Measurements from ENCODE around the gene TRPC4AP.

Gene TRPC4AP

GRCh38 chr20:34956041-34956458 lies 136.6 kb downstream of the TRPC4AP start:
- DNase-seq, result no peak

- DNase-seq, result peak; percentile 94 to 97
Observed at GRCh38 chr20:34955231-34956040, 137.2 kb downstream of the TRPC4AP start, which contains the start of the genes GSS and MYH7B. Gene GSS, minus strand, starts transcription at chr20:34955806. Its CDS starts 3,954 bp downstream, at chr20:34951852. Gene MYH7B, plus strand, starts transcription at chr20:34955868. Its CDS starts 22,138 bp downstream, at chr20:34978006.

- DNase-seq, result no peak
Observed at GRCh38 chr20:34954904-34955230, 137.7 kb downstream of the TRPC4AP start.

DNA sequence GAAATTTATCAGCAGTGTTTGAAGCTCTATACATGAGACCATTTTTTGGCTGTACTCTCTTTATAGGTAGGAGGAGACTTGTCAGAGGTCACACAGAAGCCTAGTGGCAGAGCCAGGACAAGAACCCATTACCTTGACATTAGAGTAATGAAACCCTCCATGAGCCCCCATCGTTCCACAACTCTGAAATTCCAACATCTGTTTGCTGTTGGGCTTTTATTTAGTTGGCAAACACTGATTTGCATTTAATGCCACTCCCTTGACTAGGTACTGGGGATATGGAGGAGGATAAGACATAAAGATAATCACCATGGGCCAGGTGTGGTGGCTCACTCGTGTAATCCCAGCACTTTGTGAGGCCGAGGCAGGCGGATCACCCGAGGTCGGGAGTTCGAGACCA lies 138.6 kb downstream of the TRPC4AP start:
- no peak for DNase-seq

GRCh38 chr20:34952671-34953070 lies 139.9 kb downstream of the TRPC4AP start:
- no peak for DNase-seq
